GM19023 (cell line): ENCODE measurements around the gene NLRP10.
A peak's percentile ranks its signal among the peaks of the same experiment; 100 is the strongest.
"Not testable (repeated sequence)": the region's sequence is repeated elsewhere in the genome, so short reads cannot be mapped to it uniquely, and the experiment has no call there.

Experiments used
- ATAC-seq: cut with Tn5 transposase; IDR thresholded peaks from one replicate; pipeline ENCODE4 v1.9.1; 2021; ENCODE audit warnings: mild to moderate bottlenecking, moderate library complexity; ENCODE audit not compliant: unreplicated experiment

NLRP10 gene

GRCh38 chr11:7965386-7965785, at the start of gene NLRP10:
Gene NLRP10 (minus strand): TSS chr11:7965447. CDS start chr11:7963495, 1,952 bp downstream.
- ATAC-seq, result no peak

- no peak for ATAC-seq
These were observed 48.6 kb upstream of the NLRP10 start for GRCh38 chr11:8013833-8014232.

GRCh38 chr11:8011981-8012444, 46.8 kb upstream of the NLRP10 start:
- ATAC-seq, result no peak

GRCh38 chr11:8011371-8011770, 46.1 kb upstream of the NLRP10 start:
- no peak for ATAC-seq

GRCh38 chr11:8009856-8010255, 44.6 kb upstream of the NLRP10 start:
- no peak for ATAC-seq

- no peak for ATAC-seq
These were observed 43.0 kb upstream of the NLRP10 start for GRCh38 chr11:8008212-8008611.

- ATAC-seq, result peak; percentile 65
These were observed 41.2 kb upstream of the NLRP10 start for GRCh38 chr11:8006349-8006977.

- no peak for ATAC-seq
These were observed 40.3 kb upstream of the NLRP10 start for GRCh38 chr11:8005556-8005955.

GRCh38 chr11:8004008-8004407, 38.8 kb upstream of the NLRP10 start:
- ATAC-seq, result no peak

GRCh38 chr11:8003187-8003586, 37.9 kb upstream of the NLRP10 start:
- no peak for ATAC-seq

- no peak for ATAC-seq
These were observed 37.4 kb upstream of the NLRP10 start for GRCh38 chr11:8002676-8003075.

- ATAC-seq, result no peak
These were observed 35.1 kb upstream of the NLRP10 start for GRCh38 chr11:8000390-8000789.

- ATAC-seq, result no peak
These were observed 34.5 kb upstream of the NLRP10 start for GRCh38 chr11:7999795-8000194.

- no peak for ATAC-seq
These were observed 29.5 kb upstream of the NLRP10 start for GRCh38 chr11:7994581-7995278.

- not testable (repeated sequence) for ATAC-seq
These were observed 22.3 kb upstream of the NLRP10 start for GRCh38 chr11:7987560-7987883.

GRCh38 chr11:7986768-7987559, 21.7 kb upstream of the NLRP10 start, which contains the start of gene EIF3F:
Gene EIF3F (plus strand): TSS chr11:7987337. CDS start chr11:7987353, 16 bp downstream.
- peak; percentile 96 for ATAC-seq

GRCh38 chr11:7983832-7984590, 18.8 kb upstream of the NLRP10 start:
- ATAC-seq, result no peak

GRCh38 chr11:7982582-7983119, 17.4 kb upstream of the NLRP10 start:
- ATAC-seq, result peak; percentile 30

GRCh38 chr11:7981619-7982157, 16.4 kb upstream of the NLRP10 start:
- no peak for ATAC-seq

- ATAC-seq, result no peak
These were observed 12.1 kb upstream of the NLRP10 start for GRCh38 chr11:7977232-7977917.
